GM12891 (cell line): ENCODE measurements around the gene DNAJC4.

ENCODE experiments used
- DNase-seq: peaks from one replicate; pipeline ENCODE4 v3.0.0; 2011; ENCODE audit warnings: low spot score; ENCODE audit not compliant: insufficient read length
- FAIRE-seq: peaks from 2 replicates; lab custom pipeline; 2011; peaks lifted over from hg19 to GRCh38; lab: Jason Lieb, UNC
- PAX5 ChIP-seq: IDR thresholded peaks from 2 replicates; pipeline ENCODE4 v1.6.1; 2011; ENCODE audit warnings: low read length, moderate library complexity, mild to moderate bottlenecking; ENCODE audit not compliant: insufficient read depth, severe bottlenecking
- POLR2A ChIP-seq: IDR thresholded peaks from 2 replicates; pipeline ENCODE4 v1.6.1; 2011; ENCODE audit warnings: low read depth, low read length, control low read depth
- POLR2AphosphoS5 ChIP-seq: IDR thresholded peaks from 2 replicates; pipeline ENCODE4 v1.6.1; 2011; ENCODE audit warnings: low read depth, low read length, control low read depth
- POU2F2 ChIP-seq: IDR thresholded peaks from 2 replicates; pipeline ENCODE4 v1.6.1; 2011; ENCODE audit warnings: low read depth, mild to moderate bottlenecking, control low read depth, low read length, moderate library complexity
- SPI1 ChIP-seq: IDR thresholded peaks from 2 replicates; pipeline ENCODE4 v1.6.1; 2011; ENCODE audit warnings: low read depth, low read length, control low read depth
- TAF1 ChIP-seq: IDR thresholded peaks from 2 replicates; pipeline ENCODE4 v1.6.1; 2011; ENCODE audit warnings: low read depth, low read length, control low read depth

The DNAJC4 gene

DNA sequence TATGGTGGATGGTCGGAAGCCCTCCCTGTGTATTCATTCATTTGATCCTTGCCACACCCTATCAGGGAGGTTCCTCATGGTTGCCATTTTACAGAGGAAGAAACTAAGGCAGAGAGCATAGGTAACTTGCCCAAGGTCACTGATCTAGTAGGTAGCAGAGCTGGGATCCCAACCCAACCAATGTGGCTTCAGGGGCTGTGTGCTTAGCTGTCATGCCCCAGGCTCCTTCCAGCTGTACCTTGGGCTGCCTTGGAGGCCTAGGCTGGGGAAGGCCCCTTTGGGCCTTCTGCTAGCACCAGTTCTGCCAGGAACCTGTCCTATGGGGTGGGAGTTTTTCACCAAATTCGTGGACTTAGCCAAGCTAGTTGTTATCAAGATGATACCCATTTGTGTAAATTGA lies 45.5 kb downstream of the DNAJC4 start:
- no peak for FAIRE-seq
- TF ChIP-seq POLR2AphosphoS5 (no peak), POLR2A (no peak), PAX5 (no peak), TAF1 (no peak), SPI1 (no peak), POU2F2 (no peak)
- no peak for DNase-seq

DNA sequence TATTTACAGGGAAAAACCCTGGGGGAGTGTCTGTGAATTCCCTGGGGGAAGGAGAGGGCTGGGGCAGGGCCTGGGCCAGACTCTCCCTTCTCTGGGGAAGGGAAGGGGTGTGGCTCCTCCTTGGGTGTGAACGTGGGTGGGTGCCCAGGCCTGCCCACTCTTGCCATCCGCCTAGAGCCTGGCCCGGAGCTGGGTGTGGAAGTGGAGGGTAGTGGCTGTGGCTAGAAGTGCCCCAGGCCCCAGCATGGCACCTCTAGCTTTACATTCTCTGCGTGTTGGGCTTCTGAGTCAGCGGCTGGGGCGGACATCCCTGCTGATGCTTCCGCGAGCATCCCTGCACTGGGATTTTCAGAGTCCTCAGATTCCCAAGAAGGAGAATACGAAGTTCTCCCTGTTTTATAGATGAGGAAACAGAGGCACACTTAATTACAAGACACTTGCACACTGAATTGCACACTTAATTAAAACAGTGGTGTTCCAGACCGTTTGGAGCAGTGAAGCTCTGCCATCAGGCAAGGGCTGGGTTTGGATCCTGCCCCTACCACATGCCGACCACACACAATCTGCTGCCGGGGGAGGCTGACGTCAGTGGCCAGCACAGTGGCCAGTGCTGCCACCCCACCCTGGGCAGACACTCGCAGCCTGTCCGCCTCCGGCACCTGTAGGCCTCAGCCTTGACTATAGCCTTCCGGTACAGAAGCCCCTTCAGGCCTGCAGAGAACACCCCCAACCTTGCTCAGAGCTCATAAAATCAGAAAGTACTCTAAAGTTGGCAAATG lies 46.5 kb downstream of the DNAJC4 start:
- no peak for TF ChIP-seq POLR2A
- DNase-seq: no peak
- FAIRE-seq: no peak

DNA sequence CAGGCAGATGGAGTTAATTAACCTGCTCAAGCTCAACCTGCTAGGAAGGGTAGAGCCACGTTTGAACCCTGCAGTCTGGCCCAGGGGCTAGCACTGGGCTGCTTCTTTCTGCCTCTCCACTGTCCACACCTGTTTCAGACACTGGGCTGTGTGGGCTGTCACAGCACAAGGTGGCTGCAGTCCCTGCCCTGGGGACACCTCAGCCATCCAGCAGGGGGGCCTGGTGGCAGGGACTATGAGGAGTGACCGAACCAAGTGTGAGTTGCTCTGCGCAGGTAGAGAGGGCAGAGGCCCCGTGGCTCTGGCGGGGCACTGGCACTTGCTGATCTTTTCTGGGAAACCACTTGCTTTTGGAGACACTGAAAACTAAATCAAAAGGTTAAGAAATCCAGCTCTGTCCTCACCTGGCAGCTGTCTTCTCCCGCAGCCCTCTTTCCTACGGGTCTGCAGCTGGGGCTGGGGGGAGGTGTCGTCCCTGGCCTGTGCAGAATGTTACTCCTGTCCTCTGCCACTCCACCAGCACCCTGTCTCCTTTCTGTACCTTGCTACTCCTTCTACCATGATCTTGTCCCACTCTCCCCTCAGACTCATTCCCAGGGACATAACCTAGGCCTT lies 48.3 kb downstream of the DNAJC4 start:
- no peak for DNase-seq
- TF ChIP-seq POU2F2 (no peak), PAX5 (no peak), POLR2AphosphoS5 (no peak), POLR2A (no peak), SPI1 (no peak), TAF1 (no peak)
- FAIRE-seq: no peak

DNA sequence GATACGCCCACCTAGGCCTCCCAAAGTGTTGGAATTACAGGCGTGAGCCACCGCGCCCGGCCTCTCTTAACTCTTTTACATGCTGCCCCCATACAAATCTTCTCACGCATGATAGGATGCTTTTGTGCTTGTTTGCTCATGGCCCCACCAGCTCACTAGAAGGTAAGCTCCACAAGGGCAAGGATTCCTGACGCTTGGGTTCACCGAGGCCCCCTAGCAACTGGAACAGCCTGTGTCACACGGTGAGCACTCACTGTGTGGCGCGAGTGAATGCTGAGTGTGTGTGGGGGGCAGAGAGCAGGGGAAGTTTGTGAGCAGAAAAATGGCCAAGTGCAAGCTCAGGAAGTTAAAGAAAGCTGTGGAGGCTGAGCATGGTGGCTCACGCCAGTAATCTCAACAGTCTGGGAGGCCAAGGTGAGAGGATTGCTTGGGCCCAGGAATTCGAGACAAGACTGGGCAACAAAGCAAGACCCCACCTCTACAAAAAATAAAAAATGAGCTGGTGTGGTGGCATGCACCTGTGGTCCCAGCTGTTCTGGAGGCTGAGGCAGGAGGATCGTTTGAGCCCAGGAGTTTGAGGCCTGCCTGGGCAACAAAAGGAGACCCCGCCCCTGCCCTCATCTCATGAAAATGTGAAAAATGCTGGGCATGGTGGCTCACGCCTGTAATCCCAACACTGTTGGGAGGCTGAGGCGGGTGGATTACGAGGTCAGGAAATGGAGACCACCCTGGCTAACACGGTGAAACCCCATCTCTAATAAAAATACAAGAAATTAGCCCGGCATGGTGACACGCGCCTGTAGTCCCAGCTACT lies 51.8 kb downstream of the DNAJC4 start:
- DNase-seq (no peak), FAIRE-seq (no peak)
- no peak for TF ChIP-seq TAF1

DNA sequence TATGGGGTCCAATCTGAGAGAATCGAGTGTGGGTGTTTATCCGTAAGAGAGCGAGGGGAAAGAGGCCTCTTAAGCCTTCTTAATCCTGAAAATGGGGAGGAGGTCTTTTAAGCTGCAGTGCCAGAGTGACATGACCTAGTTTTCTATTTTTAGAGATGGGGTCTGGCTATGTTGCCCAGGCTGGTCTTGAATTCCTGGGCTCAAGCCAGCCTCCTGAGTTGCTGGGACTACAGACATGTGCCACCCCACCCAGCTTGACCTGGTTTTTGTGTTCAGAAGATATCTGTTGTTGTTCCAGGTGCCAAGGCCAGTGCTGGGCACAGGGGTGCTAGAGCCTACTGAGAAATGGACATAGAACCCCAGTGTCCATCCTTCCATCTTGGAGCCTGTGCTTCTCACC lies 52.7 kb downstream of the DNAJC4 start:
- no peak for DNase-seq
- no peak for FAIRE-seq
- TF ChIP-seq TAF1: no peak
